Raji (cell line): ENCODE data around the gene BAHCC1.

Experiments
- POLR2A ChIP-seq: IDR thresholded peaks from 2 replicates; pipeline ENCODE4 v1.6.1; 2011; ENCODE audit warnings: low read depth, low read length, control low read depth; ENCODE audit not compliant: insufficient read depth

BAHCC1 gene

DNA sequence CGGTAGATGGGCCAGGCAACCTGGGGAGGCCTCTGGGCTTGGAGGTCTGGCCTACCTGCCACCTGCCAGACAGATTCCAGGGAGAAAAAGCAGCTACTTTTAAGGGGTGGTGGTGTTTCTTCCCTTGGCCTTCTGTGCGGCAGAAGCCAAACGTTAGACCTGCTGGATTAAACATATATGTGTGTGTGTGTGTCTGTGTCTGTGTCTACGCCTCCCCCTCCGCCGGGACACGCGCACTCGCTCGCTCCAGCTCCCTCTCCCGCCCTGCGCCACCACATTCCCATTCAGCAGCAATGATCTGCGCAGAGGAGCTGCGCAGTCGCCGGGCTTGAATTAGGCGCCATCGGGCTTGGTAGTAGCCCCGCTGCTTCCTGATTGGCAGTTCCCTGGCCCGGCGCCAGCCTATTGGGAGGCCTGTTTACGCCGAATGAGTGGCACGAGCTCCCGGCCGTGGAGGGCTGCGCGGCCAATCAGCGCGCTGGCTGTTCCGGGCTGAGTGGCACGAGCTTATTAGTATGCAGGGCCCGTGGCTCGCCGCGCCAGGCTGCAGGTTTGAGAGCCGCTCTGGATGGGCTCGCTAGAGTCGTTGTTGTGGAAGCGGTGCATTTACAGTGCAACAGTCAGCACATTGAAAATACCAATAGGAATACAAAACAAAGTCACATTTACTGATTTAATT, at the start of gene BAHCC1:
Gene BAHCC1 (plus strand): TSS at position 537 of the 679 bp plus-strand sequence. CDS start 4,283 bp downstream, outside the sequence.
- peak; percentile 52 for TF ChIP-seq POLR2A

DNA sequence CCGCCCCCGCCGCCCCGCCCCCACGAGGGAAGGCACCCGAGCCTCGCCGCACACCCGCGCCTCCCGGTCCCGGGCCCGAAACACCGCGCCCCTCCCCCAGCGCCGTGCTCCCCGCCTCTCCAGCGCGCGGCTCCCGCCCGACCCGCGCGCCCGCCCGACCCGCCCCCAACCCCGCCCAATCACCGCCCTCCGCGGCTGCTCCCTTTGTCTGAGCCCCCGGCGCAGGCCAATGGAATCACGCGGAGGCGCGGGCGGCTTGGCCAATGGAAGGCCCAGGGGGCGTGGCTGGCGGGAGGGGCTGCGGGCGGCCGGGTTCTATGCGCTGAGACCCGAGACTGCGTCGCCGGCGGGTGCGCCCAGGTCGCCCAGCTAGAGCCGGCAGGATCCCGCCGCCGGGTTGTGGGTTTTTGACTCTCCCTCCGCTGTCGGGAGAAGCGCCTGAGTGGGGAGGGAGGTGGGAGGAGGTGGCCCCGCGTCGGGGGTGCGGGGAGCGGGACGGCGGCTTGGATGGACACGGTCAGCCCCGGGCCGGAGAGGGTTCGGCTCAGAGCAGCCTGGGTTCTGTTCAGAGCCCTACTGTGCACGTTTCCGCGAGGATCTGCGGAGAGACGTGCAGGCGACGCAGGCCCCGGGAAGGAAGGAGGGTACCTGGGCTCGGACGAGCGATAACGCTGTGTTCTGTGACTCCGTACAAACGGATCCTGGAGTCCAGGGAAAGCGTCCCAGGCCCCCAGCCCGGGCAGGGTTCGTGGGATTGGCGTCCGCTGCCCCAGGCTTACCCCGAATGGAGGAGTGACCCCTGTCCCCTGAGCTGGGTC, 49.0 kb upstream of the BAHCC1 start:
- TF ChIP-seq POLR2A: 0 out of 2 replicates have a peak, but pooled peaks have one; percentile 32

DNA sequence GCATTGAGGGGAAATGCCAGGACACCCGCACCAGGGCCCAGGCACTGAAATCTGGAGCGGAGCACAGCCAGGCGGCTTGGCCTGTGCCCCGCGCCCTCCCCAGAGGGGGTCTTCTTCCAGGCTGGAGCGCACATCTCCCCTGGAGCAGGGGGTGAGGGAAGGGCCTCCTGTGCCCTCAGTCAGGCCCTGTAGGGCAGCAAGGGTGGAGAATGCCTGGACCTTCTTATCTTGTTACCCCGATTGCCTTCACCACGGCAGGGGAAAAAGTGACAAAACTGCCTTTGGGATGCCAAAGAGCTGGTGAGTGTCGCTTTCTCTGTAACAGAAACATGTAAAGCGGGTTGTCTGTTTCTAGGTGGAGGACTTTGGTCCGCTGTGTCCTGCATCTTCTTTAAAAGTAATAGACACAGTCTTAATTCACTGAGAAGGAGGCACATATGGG, 48.3 kb upstream of the BAHCC1 start:
- TF ChIP-seq POLR2A: no peak

DNA sequence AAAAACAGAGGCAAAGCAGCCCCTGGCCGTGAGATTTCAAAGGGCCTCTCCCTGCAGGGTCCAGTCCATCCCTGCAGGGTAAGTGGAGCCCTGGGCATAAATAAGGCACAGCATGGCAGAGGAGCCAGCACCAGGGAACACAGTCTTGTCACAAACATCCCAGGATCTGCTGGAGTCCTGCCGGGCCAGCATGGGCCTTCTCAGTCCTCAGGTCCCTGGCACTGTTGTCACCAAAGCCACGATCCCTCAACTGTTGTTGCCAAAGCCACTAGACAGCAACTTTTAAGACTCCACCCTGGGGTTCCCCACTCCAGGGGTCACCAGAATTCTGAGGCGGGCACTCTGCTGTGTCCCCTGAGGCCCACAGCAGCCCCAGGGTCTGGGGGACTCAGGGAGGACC, 47.8 kb upstream of the BAHCC1 start:
- no peak for TF ChIP-seq POLR2A

DNA sequence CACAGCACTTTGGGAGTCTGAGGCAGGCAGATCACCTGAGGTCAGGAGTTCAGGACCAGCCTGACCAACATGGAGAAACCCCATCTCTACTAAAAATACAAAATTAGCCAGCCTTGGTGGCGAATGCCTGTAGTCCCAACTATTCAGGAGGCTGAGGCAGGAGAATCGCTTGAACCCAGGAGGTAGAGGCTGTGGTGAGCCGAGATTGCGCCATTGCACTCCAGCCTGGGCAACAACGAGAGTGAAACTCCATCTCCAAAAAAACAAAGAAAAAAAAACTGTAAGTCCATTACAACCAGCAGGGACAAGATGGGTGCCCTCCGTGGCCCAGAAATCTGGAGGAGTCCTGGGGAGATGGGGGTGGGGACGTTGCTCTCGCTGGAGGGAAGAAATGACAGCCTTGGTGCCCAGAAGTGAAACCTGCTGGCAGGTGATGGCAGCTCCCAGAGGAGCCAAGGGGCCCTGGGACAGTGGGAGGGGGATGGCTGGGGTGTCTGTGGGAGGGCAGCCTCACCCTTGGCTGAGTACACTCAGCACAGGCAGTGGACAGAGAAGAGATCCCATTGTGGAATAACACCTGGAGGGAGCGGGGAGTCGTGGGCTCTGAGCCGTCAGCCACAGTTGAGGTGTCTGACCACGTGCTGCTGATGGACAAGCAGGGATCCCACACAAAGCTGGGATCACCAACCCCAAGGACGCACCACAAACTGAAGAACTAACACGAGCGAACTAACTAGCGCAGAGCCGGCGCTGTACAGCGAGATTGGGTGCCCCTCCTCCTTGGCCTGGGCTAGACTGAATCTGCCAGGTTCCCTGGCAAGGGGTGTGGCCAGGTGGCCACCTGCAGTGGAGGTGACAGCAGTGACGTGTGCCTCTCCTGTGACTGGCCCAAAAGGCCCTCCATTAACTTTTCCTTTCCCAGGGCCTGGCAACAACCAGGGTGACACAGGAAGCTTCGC, 46.9 kb upstream of the BAHCC1 start:
- no peak for TF ChIP-seq POLR2A

DNA sequence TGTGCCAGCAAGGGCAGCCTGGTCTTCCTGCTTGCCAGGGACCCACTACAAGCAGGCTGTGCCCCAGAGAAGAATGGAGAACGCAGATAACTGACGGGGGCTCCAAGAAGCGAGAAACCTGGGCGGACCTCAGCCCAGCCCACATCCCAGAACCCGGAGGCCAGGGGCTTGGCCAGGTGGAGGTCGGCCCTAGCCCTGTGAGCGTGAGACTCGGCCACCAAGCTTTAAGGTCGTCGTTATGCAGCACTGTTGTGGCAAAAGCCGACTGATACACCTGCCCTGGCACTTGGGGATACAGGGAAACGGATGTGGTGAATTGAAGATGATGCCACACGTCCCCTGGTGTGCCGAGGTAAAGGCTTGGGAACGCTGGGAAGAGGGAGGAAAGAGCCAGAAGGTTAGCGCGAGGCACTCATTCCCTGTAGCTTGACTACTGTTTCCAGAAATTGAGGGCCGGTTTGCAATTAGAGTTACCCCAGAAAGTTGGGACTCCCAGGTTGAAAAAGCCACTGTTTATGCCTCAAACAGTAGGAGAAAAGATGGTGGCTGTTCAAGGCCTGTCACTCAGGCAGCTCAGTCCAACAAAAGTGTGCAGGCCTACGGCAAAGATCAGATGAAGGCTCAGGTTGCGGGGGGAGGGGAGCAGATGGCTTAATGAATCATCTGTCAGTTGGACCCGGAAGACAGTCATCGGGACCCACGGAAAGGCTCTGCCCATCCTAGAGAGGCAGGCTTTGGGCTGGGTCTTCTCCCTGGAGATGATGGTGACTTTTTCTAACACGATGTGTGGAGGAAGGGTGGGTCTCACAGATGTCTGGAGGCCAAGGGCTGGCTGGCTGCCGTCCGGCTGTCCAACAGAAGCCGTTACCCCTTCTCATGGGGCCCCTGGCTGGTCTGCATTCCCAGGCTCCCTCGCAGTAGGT, 45.6 kb upstream of the BAHCC1 start:
- no peak for TF ChIP-seq POLR2A

DNA sequence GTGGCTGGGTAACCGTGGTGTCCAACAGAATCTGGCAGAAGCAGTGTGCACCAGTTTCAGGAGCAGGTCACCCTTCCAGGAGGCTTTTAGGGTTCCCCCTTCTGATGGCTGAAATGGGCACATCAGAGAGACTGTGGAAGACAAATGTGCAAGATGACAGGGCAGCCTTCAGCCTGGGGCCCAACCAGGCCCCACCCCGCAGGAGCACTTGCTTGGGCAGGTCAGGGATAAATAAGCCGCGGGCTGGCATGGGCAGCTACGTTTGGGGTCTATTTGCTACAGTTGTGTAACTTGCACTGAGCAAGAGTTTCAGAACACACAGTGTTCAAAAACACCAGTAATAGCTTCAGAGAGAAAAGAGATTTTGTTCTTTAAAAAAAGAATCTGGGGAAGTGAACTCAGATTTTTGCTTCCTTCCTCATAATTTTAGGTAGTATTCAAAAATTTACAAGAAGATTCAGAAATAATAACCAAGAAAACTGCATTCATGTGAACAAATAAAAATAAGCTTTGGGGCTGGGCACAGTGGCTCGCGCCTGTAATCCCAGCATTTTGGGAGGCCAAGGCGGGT, 44.9 kb upstream of the BAHCC1 start:
- TF ChIP-seq POLR2A: no peak

DNA sequence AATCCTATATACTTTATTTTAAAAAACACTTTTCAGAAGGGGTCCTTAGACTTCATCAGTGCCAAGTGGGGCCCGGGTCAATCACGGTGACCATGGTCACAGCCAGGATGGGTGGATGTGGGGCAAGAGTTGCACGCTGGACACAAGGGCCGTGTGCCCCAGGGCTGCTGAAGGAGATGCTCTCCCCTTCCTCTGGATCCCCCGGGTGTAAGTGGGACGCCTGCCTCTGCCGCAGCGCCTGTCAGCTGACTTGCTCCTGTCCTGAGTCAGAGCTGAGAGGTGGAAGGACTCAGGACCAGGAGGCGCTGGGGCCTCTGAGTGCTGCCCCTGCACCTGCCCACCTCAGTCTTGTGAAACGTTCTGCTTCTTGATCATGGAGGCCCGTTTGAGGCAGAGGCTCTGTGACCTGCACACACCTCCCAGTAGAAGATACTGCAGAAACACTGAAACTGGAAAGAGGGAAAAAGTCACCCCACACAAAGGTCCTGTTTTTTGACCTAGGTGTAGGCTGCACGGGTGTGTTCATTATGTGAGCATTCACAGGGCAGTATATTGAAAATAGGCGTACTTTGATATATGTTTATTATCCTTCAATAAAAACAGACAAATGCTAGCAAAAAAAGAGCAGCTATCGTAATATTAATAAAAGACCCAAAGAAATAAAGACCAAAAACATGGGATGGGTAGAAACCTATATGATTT, 40.9 kb upstream of the BAHCC1 start:
- no peak for TF ChIP-seq POLR2A

DNA sequence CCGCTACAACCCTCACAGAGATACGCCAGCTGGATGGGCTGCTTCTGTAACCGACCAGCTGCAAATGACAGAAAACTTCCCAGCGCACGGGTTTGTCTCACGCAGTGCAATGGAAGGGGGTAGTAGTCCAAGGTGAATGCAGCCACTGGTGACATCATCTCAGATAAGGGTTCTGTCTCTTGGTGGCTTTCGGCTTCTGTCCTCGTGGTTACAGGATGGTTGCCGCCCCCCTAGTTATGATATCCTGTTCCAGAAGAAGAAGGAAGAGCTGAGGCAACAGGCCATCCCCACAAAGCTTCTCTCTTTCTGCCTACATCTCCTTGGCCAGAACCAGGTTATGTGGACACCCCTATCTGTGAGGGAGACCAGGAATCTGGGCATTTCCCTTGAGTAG, 40.3 kb upstream of the BAHCC1 start:
- TF ChIP-seq POLR2A: no peak

DNA sequence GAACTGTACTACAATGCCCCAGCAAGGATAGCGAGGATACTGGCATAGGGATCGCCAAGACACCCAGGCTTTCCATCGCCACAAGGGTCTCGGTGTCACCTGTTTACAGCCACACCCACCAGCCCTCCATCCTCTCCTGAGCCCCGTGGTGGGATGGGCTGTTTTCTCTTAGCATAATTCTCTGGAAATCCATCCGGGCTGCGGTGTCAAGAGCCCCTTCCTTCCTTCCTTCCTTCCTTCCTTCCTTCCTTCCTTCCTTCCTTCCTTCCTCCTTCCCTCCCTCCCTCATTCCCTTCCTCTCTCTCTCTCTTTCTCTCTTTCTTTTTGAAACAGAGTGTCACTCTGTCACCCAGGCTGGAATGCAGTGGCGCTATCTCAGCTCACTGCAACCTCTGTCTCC, 36.0 kb upstream of the BAHCC1 start:
- no peak for TF ChIP-seq POLR2A

DNA sequence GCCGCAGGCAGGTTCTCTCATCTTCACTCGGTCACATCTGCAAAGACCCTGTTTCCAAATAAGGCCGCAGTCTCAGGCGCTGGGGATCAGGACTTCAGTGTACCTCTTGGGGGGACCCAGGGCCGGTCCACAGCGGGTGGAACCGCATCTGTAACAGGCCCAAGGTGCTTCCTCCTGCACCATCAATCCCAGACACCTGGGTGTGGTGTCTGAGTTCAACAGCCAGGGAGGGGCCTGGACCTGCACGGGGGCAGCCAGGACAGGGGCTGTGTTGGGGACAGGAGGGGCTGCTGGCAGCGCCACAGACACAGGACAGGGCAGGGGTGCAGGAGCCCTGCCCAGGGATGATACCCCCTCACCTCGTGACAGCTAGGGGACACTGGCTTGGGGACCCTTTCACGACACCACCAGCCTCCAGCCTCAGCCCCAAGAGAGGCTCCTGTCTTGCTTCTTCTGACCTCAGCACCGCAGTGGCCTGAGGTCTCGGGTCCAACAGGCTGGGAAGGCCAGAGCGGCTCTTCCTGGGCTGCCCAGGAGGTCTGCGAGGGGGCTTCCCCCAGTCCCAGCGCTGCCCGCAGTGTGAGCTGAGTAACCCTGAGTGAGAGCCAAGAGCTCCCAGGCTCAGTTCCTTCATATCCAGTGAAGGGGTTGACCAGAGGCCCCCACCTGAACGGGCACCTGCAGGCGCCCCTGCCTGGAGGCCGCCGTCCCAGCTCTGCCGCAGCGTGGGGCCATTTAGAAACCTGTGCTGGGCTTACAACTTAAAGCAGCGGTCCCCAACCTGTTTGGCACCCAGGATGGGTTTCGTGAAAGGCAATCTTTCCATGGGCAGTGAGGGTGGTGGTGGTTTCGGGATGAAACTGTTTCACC, 30.7 kb upstream of the BAHCC1 start:
- no peak for TF ChIP-seq POLR2A

DNA sequence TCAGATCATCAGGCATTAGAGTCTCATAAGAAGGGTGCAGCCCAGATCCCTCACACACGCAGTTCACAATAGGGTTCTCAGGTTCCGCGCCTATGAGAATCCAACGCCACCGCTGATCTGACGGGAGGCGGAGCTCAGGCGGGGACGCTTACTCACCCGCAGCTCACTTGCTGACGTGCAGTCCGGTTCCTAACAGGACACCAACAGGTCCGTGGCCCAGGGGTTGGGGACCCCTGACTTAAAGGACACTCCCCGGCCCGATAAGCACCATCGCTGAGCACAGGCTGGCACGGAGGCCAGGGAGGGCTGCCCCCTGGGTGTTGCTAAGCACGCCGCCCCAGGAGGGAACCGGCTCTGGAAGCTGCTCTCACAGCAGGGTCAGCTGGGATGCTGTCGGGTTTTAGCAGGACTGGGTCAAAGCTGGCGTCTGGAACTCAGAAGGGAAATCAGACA, 30.1 kb upstream of the BAHCC1 start:
- no peak for TF ChIP-seq POLR2A
